HG03342 (cell line): ENCODE data around the gene POLR3GL.
"Not testable (repeated sequence)": the region's sequence is repeated elsewhere in the genome, so short reads cannot be mapped to it uniquely, and the experiment has no call there.

Experiments
- ATAC-seq: cut with Tn5 transposase; IDR thresholded peaks from one replicate; pipeline ENCODE4 v1.9.1; 2021; ENCODE audit warnings: mild to moderate bottlenecking, moderate library complexity; ENCODE audit not compliant: unreplicated experiment

The POLR3GL gene

GRCh38 chr1:145964328-145965118 lies at the start of gene POLR3GL, which contains the start of gene ANKRD34A:
TSS of gene POLR3GL (plus strand) at chr1:145964690. CDS start at chr1:145974866, 10,176 bp downstream.
TSS of gene ANKRD34A (minus strand) at chr1:145964575. CDS start at chr1:145961759, 2,816 bp downstream.
- ATAC-seq: peak; percentile 93

- ATAC-seq: no peak
Measured at GRCh38 chr1:145916745-145917144, 47.7 kb upstream of the POLR3GL start.

- no peak for ATAC-seq
Measured at GRCh38 chr1:145917595-145917994, 46.9 kb upstream of the POLR3GL start.

GRCh38 chr1:145918144-145918991 lies 46.1 kb upstream of the POLR3GL start, which contains the start of gene PEX11B:
TSS of gene PEX11B (minus strand) at chr1:145918717. CDS start at chr1:145918688, 29 bp downstream.
- peak; percentile 79 for ATAC-seq

GRCh38 chr1:145918992-145919939 lies 45.2 kb upstream of the POLR3GL start:
- peak; percentile 84 for ATAC-seq

GRCh38 chr1:145920297-145920696 lies 44.2 kb upstream of the POLR3GL start:
- ATAC-seq: not testable (repeated sequence)

GRCh38 chr1:145922266-145922665 lies 42.2 kb upstream of the POLR3GL start:
- ATAC-seq: no peak

- ATAC-seq: no peak
Measured at GRCh38 chr1:145926686-145927062, 37.8 kb upstream of the POLR3GL start.

- ATAC-seq: peak; percentile 93
Measured at GRCh38 chr1:145927063-145927886, 37.2 kb upstream of the POLR3GL start, which contains the start of gene RBM8A. TSS of gene RBM8A (minus strand) at chr1:145927484. CDS start at chr1:145927426, 58 bp downstream.

- no peak for ATAC-seq
Measured at GRCh38 chr1:145927916-145928643, 36.4 kb upstream of the POLR3GL start.

- ATAC-seq: not testable (repeated sequence)
Measured at GRCh38 chr1:145932522-145933009, 31.9 kb upstream of the POLR3GL start.

GRCh38 chr1:145935708-145936107 lies 28.8 kb upstream of the POLR3GL start:
- ATAC-seq: no peak

GRCh38 chr1:145936247-145936646 lies 28.2 kb upstream of the POLR3GL start:
- no peak for ATAC-seq

GRCh38 chr1:145937436-145937835 lies 27.1 kb upstream of the POLR3GL start:
- no peak for ATAC-seq

- ATAC-seq: no peak
Measured at GRCh38 chr1:145942405-145942804, 22.1 kb upstream of the POLR3GL start.

- no peak for ATAC-seq
Measured at GRCh38 chr1:145942871-145943270, 21.6 kb upstream of the POLR3GL start.

- ATAC-seq: no peak
Measured at GRCh38 chr1:145944532-145944931, 20.0 kb upstream of the POLR3GL start.

GRCh38 chr1:145946477-145946986 lies 18.0 kb upstream of the POLR3GL start:
- ATAC-seq: no peak
